ENCODE data around the gene CAPN8.

The CAPN8 gene

GRCh38 chr1:223665592-223666312 is at the start of gene CAPN8:
Gene CAPN8 (minus strand): TSS chr1:223665701. CDS start chr1:223665646, 55 bp downstream.
- no peak for DNase-seq

GRCh38 chr1:223714849-223715603 is 49.5 kb upstream of the CAPN8 start:
- no peak for DNase-seq

DNA sequence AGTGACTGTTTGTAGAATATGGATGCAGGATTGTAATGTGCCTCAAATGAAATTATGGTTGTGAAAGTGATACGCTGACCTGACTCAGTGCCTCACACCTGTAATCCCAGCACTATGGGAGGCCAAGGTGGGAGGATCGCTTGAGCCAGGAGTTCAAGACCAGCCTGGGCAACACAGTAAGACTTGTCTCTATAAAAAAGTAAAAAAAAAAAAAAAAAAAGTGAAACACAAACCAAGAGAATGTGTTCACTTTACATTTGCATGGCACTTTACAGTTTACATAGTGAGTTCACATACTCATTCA is 48.9 kb upstream of the CAPN8 start:
- DNase-seq, result no peak

GRCh38 chr1:223713546-223714420 is 48.3 kb upstream of the CAPN8 start:
- no peak for DNase-seq

DNA sequence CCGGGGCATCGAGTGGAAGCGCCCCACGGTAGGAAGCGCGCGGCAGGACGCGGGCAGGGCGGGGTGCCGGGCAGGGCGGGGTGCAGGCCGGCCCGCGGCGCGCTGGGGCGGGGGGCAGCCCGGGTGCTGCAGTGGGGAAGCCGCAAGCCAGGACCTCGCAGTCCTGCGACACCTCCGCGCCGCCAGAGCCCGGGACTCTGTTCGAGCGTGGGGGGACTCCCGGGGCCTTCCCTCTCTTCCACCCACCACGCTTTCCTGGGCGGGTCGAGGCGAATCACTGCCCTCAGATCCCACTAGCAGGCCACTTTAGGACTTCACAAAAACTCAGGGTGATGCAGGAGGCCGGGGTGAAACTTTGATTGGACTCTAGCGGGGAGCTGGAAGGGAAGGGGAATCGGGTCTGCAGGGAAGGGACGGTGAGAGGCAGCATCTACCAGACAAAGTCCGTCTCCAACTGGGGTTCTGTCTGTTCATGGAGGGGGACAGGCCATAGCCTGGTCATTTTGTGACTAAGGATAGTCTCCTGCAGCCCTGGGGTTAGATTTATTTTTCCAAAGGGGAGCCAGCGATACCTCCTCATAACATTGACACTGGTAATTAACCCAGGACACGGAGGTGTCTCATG is 47.5 kb upstream of the CAPN8 start:
- peak; percentile 28 to 30 for DNase-seq

- peak; percentile 44 to 46 for DNase-seq
Measured at GRCh38 chr1:223712194-223712849, 46.8 kb upstream of the CAPN8 start, which contains the start of gene CAPN2. Gene CAPN2 (plus strand): TSS chr1:223712539. CDS start chr1:223712641, 102 bp downstream.

GRCh38 chr1:223711747-223712193 is 46.3 kb upstream of the CAPN8 start:
- DNase-seq, result no peak

GRCh38 chr1:223711173-223711572 is 45.7 kb upstream of the CAPN8 start:
- no peak for DNase-seq

GRCh38 chr1:223710179-223711133 is 45.0 kb upstream of the CAPN8 start:
- no peak for DNase-seq

DNA sequence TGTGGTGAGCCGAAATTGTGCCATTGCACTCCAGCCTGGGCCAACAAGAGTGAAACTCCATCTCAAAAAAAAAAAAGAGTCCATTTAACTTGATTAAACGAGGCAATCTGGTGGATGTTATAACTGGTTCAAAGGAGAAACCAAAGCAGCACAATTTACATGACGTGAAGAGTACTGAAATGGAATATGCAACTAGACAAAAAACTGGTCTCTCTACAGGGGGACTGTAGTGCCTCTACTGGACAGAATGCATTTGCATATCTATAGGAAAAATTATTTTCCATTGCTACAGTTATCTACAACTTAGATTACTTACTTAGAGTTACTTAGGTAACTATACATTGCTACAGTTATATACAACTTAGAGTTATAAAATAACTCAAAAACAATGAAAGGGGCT is 44.1 kb upstream of the CAPN8 start:
- no peak for DNase-seq

DNA sequence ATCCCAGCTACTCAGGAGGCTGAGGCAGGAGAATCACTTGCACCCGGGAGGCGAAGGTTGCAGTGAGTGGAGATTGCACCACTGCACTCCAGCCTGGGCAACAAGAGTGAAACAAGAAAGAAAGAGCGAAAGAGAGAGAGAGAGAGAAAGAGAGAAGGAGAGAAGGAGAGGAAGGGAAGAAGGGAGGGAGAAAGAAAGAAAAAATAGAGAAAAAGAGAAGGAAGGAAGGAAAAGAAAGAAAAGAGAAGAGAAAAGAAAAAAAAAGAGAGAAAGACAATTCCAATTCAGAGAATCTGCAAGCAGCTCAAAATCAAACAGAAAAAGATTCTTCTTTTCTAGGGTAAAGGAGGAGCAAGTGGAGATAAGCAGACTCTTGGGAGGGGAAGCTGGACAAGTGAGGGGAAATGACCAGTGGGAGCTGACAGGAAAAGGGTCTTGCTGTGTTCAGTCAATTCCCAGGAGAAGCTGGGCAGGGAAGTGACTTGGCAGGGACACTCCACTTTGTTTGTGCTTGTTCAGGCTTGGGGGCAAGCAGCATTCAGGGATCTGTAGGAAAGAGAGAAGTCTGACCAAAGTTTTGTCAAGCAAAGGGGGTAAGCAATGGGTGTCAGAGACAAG is 43.3 kb upstream of the CAPN8 start:
- no peak for DNase-seq

- no peak for DNase-seq
Measured at GRCh38 chr1:223708001-223708359, 42.5 kb upstream of the CAPN8 start.

GRCh38 chr1:223707256-223708000 is 41.9 kb upstream of the CAPN8 start:
- DNase-seq, result no peak

GRCh38 chr1:223706077-223706973 is 40.8 kb upstream of the CAPN8 start:
- DNase-seq, result no peak

GRCh38 chr1:223704921-223705878 is 39.7 kb upstream of the CAPN8 start:
- no peak for DNase-seq

DNA sequence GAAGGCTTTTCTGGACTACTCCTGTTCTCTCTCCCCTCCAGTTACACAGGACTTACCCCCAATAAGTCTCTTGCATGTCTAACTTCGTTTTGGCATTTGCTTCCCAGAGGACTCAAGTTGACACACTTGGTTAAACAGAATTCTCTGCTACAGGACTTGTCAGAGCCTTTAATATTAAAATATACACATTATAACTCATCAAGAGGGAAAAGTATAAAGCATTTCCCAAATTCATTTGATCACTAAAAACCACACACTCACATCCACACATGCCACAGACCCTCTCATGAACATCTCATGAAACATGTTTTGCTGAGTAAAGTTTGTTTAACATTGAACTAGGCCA is 38.1 kb upstream of the CAPN8 start:
- DNase-seq, result no peak

DNA sequence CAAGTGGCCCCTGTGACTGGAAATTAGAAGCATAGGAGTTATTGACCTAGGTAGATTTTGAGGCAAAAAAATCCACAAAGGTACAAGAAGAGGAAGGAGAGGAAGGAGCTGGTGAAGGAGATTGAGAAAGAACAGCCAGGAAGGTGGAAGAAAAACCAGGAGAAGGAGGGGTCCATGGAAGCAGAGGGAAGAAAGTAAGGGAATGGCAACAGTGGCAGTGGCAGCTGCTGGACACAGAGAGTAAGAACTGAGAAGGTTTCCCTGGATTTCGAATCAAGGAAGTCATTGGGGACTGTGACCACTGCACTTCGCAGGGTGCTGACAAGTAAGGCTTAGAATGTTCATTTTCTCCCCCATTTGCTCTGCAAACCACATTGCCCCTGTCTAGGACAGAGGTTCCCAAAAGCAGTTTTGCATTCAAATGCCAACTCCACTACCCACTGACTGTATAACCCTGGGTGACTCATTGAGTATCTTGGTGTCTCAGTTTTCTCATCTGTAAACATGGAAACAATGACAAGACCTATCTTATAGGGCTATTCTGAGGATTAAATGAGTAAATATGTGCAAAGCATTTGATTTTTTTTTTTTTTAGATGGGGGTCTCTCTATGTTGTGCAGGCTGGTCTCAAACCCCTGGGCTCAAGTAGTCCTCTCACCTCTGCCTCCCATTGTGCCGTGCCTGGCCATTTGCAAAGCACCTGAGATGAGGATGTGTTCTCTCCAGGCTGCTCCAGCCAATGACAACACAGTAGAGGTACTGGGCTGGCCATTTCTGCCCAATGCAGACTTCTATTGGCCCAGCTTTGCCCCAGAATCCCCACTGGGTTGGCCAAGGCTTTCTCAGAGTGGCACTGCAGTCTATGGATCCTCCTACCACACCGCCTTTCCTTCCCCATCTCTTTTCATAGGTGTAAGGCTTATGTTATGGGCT is 37.5 kb upstream of the CAPN8 start:
- no peak for DNase-seq

Data from stimulated activated CD4-positive, alpha-beta T cell treated with anti-CD3 and anti-CD28 coated beads, Interleukin-2, amount 100 ng/mL, for 48 hours (primary cell).